Prostate gland (tissue), 2 donors: ENCODE data around the gene PAK5. TPM values are rescaled to one million over a fixed set of nuclear protein-coding genes. Genes with fewer than 3 reads are reported as not detected.

Experiments
- DNase-seq: peaks from one replicate; pipeline ENCODE4 v3.0.0-alpha.2; 2019; ENCODE audit warnings: low spot score
- H3K27ac ChIP-seq, 2 donors: fragments of 200-600 bp; sonication (generic); 2 replicates each; pipeline ENCODE4 v1.5.1; 2017 to 2019
- H3K27me3 ChIP-seq: fragments of 200-600 bp; sonication (generic); replicated peaks from 2 replicates; pipeline ENCODE4 v1.5.1; 2019; ENCODE audit not compliant: insufficient read depth
- H3K36me3 ChIP-seq, 2 donors: fragments of 200-600 bp; sonication (generic); 1 replicate in 1 of 2; 2 replicates in 1 of 2; pipeline versions ENCODE4 v1.5.1 to v1.8.1; 2017 to 2019
- H3K4me1 ChIP-seq: fragments of 200-600 bp; sonication (generic); replicated peaks from 2 replicates; pipeline ENCODE4 v1.5.1; 2019
- H3K4me3 ChIP-seq, 2 donors: fragments of 200-600 bp; sonication (generic); 2 replicates each; pipeline ENCODE4 v1.5.1; 2017 to 2019
- H3K9me3 ChIP-seq: fragments of 200-600 bp; sonication (generic); 2 replicates; pipeline ENCODE4 v1.5.1; 2017
- CTCF ChIP-seq, 4 experiments: fragments of 200-600 bp in 2 of 4; fragments of 450-650 bp in 2 of 4; sonication (generic) in 2 of 4; IDR thresholded peaks; 1 replicate in 3 of 4; 2 replicates in 1 of 4; pipeline ENCODE4 v1.5.1; 2016 to 2019; ENCODE audit warnings: antibody characterized with exemption in 4 of 4, mild to moderate bottlenecking in 2 of 4, moderate library complexity in 2 of 4
- POLR2A ChIP-seq: fragments of 450-650 bp; IDR thresholded peaks from one replicate; pipeline ENCODE4 v1.6.1; 2016; ENCODE audit warnings: antibody characterized with exemption, mild to moderate bottlenecking
- POLR2AphosphoS5 ChIP-seq: sonication (generic); formaldehyde crosslinking; IDR thresholded peaks from one replicate; pipeline ENCODE4 v1.6.1; 2017; ENCODE audit warnings: antibody characterized with exemption
- WGBS: methylation state at CpG from one replicate; pipeline ENCODE4 v1.1.5; 2018; 5-methylcytosine and 5-hydroxymethylcytosine counted together
- intact Hi-C: fragments of 100-400 bp; cut with DNase I; formaldehyde crosslinking; loops from one replicate; pipeline ENCODE4 v1.14.2; 2022
- total RNA-seq, 2 donors: library from RNA; depleted of rRNA; stranded (reverse); fragments of >200 nt; gene quantifications; one replicate each; pipeline ENCODE4 v1.1.0, GENCODE V29; 2016

Gene PAK5
- total RNA-seq, 2 donors from 2014 or later = 1.4 to 1.9 TPM

DNA sequence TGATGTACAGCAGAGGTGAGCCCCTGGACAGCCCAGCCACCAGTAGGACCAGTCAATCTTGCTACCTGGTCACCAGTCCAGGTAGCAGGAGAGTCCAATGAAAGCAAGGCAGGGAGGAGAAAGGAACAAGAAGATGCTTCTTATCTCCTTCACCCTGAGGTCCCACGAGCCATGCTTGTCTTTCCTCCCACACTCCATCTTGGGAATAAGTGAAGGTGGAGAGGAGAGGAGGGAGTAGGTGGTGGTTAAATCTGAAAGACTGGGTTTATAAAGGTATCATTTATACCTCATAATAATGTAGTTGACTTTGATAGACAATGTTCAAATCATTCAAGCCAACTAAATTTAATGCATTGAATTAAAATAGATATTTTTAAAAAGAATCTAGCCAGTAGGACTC lies 288.6 kb downstream of the PAK5 start:
- intact Hi-C loops = no loop called here
- TF ChIP-seq POLR2AphosphoS5 = no peak
- TF ChIP-seq CTCF (IDR thresholded peaks at IDR 0.05) = no peak
- no peak for TF ChIP-seq POLR2A
- H3K27ac ChIP-seq = no peak overlapping the region
- 92% methylated on average over 1 of the region's 1 CpG for WGBS
- no peak for DNase-seq
- no peaks in the 10 kb centered on the region for H3K4me1 ChIP-seq
- H3K27me3 ChIP-seq = no peaks in the 10 kb centered on the region
- no peaks in the 10 kb centered on the region for H3K36me3 ChIP-seq
- H3K4me3 ChIP-seq = no peak overlapping the region
- no peaks in the 10 kb centered on the region for H3K9me3 ChIP-seq

GRCh38 chr20:9543214-9543613 lies 295.7 kb downstream of the PAK5 start:
- DNase-seq = no peak
- 51% methylated on average over 4 of the region's 4 CpGs for WGBS

GRCh38 chr20:9535449-9535848 lies 303.4 kb downstream of the PAK5 start:
- DNase-seq = no peak
- no peaks in the 10 kb centered on the region for H3K4me1 ChIP-seq
- H3K27ac ChIP-seq = no peak overlapping the region
- H3K27me3 ChIP-seq = no peaks in the 10 kb centered on the region
- intact Hi-C loops = no loop called here
- 93% methylated on average over 2 of the region's 2 CpGs for WGBS
- no peaks in the 10 kb centered on the region for H3K9me3 ChIP-seq
- no peak overlapping the region for H3K4me3 ChIP-seq
- no peak for TF ChIP-seq POLR2A
- no peak for TF ChIP-seq CTCF (IDR thresholded peaks at IDR 0.05)
- TF ChIP-seq POLR2AphosphoS5 = no peak
- H3K36me3 ChIP-seq = no peaks in the 10 kb centered on the region

More at GRCh38 chr20:9543214-9543613, 295.7 kb downstream of the PAK5 start:
- H3K36me3 ChIP-seq = no peaks in the 10 kb centered on the region
- H3K27ac ChIP-seq = no peak overlapping the region
- no peak overlapping the region for H3K4me3 ChIP-seq
- no peaks in the 10 kb centered on the region for H3K9me3 ChIP-seq
- H3K4me1 ChIP-seq = no peaks in the 10 kb centered on the region
- no peaks in the 10 kb centered on the region for H3K27me3 ChIP-seq
- intact Hi-C loops = no loop called here
- TF ChIP-seq CTCF (IDR thresholded peaks at IDR 0.05) = no peak
- TF ChIP-seq POLR2AphosphoS5 = no peak
- TF ChIP-seq POLR2A = no peak

DNA sequence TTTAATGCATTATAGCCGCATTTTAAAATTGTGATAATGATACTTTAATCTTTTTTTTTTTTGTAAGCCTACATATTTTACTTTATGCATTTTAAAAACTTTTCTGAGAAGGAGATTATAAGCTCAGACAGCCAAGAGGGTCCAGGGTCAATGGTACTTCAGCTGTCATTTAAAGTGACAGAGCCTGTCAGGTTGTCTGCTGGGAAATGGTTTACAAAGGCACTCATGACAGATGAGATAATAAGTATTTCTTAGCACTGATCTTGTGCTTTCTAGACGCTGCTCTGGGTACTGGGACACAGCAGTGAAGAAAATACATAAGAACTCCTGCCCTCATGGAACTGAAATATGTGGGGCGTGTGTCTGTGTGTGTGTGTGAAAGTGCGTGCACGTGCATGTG lies 304.9 kb downstream of the PAK5 start:
- Histone ChIP-seq H3K27me3 (no peaks in the 10 kb centered on the region), H3K4me3 (no peak overlapping the region), H3K36me3 (no peaks in the 10 kb centered on the region), H3K4me1 (no peaks in the 10 kb centered on the region), H3K27ac (no peak overlapping the region), H3K9me3 (no peaks in the 10 kb centered on the region)
- 92% methylated on average over 5 of the region's 5 CpGs for WGBS
- no peak for DNase-seq
- TF ChIP-seq POLR2AphosphoS5 (no peak), POLR2A (no peak), CTCF (IDR thresholded peaks at IDR 0.05) (no peak)
- intact Hi-C loops = no loop called here

- Histone ChIP-seq H3K27ac (no peak overlapping the region), H3K27me3 (no peaks in the 10 kb centered on the region), H3K9me3 (no peaks in the 10 kb centered on the region), H3K4me3 (no peak overlapping the region), H3K36me3 (no peaks in the 10 kb centered on the region), H3K4me1 (no peaks in the 10 kb centered on the region)
- WGBS = 51% methylated on average over 4 of the region's 4 CpGs
- no peak for DNase-seq
- TF ChIP-seq POLR2AphosphoS5 (no peak), POLR2A (no peak)
- intact Hi-C loops = no loop called here
These were observed 306.6 kb downstream of the PAK5 start for GRCh38 chr20:9532069-9532838.
